HG02938 (cell line): Measurements from ENCODE around the gene AVPI1.
"Not testable (repeated sequence)": the region's sequence is repeated elsewhere in the genome, so short reads cannot be mapped to it uniquely, and the experiment has no call there.

Experiments used
- ATAC-seq: cut with Tn5 transposase; IDR thresholded peaks from one replicate; pipeline ENCODE4 v1.9.1; 2021; ENCODE audit warnings: mild to moderate bottlenecking, moderate library complexity; ENCODE audit not compliant: unreplicated experiment

Gene AVPI1

GRCh38 chr10:97684368-97684713 lies 2.7 kb downstream of the AVPI1 start:
- ATAC-seq: not testable (repeated sequence)

- no peak for ATAC-seq
Observed at GRCh38 chr10:97683556-97684367, 3.3 kb downstream of the AVPI1 start.

- no peak for ATAC-seq
Observed at GRCh38 chr10:97682042-97682441, 5.0 kb downstream of the AVPI1 start.

- ATAC-seq: no peak
Observed at GRCh38 chr10:97679594-97679993, 7.4 kb downstream of the AVPI1 start.

GRCh38 chr10:97676770-97677581 lies 10.1 kb downstream of the AVPI1 start:
- peak; percentile 69 for ATAC-seq

- ATAC-seq: no peak
Observed at GRCh38 chr10:97675222-97675621, 11.8 kb downstream of the AVPI1 start.

- ATAC-seq: no peak
Observed at GRCh38 chr10:97673736-97674525, 13.1 kb downstream of the AVPI1 start.

GRCh38 chr10:97669571-97669970 lies 17.5 kb downstream of the AVPI1 start:
- no peak for ATAC-seq

- ATAC-seq: no peak
Observed at GRCh38 chr10:97667463-97667862, 19.6 kb downstream of the AVPI1 start.

GRCh38 chr10:97666992-97667391 lies 20.0 kb downstream of the AVPI1 start:
- no peak for ATAC-seq

- no peak for ATAC-seq
Observed at GRCh38 chr10:97664282-97664850, 22.7 kb downstream of the AVPI1 start.

- ATAC-seq: no peak
Observed at GRCh38 chr10:97659589-97659988, 27.5 kb downstream of the AVPI1 start.

GRCh38 chr10:97656777-97657176 lies 30.3 kb downstream of the AVPI1 start:
- no peak for ATAC-seq

- no peak for ATAC-seq
Observed at GRCh38 chr10:97651773-97652172, 35.3 kb downstream of the AVPI1 start.

GRCh38 chr10:97650726-97651125 lies 36.3 kb downstream of the AVPI1 start:
- no peak for ATAC-seq

GRCh38 chr10:97649405-97649750 lies 37.7 kb downstream of the AVPI1 start:
- ATAC-seq: not testable (repeated sequence)

GRCh38 chr10:97648562-97649404 lies 38.3 kb downstream of the AVPI1 start:
- peak; percentile 96 for ATAC-seq

GRCh38 chr10:97647556-97647955 lies 39.5 kb downstream of the AVPI1 start:
- ATAC-seq: no peak

- no peak for ATAC-seq
Observed at GRCh38 chr10:97644936-97645335, 42.1 kb downstream of the AVPI1 start.

GRCh38 chr10:97643441-97643985 lies 43.5 kb downstream of the AVPI1 start:
- ATAC-seq: no peak
